C4-2B (cell line): Measurements from ENCODE around the gene IGSF22.

ENCODE experiments used
- H3K27ac ChIP-seq: fragments of 450-650 bp; 2 replicates; pipeline ENCODE4 v1.5.1; 2017
- CTCF ChIP-seq: fragments of 450-650 bp; conservative IDR thresholded peaks from 2 replicates; pipeline ENCODE4 v1.5.1; 2017; ENCODE audit warnings: mild to moderate bottlenecking
- ZFX ChIP-seq: fragments of 450-650 bp; IDR thresholded peaks from 2 replicates; pipeline ENCODE4 v1.6.1; 2017

The IGSF22 gene

DNA sequence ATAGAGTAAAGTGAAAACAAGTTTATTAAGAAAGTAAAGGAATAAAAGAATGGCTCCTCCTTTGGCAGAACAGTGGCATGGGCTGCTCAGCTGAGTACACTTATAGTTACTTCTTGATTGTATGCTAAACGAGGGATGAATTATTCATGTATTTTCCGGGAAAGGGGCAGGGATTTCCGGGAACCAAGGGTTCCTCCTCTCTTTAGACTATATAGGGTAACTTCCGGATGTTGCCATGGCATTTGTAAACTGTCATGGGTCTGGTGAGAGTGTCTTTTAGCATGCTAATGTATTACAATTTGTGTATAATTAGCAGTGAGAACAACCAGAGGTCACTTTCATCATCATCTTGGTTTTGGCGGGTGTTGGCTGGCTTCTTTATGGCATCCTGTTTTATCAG, 68.3 kb downstream of the IGSF22 start:
- no peak overlapping the region for H3K27ac ChIP-seq
- TF ChIP-seq ZFX (no peak), CTCF (no peak)
